HG03045 (cell line): ENCODE results near the gene POLR2A.
"Not testable (repeated sequence)": the region's sequence is repeated elsewhere in the genome, so short reads cannot be mapped to it uniquely, and the experiment has no call there.

Experiments
- ATAC-seq: cut with Tn5 transposase; IDR thresholded peaks from one replicate; pipeline ENCODE4 v1.9.1; 2021; ENCODE audit warnings: mild to moderate bottlenecking, moderate library complexity; ENCODE audit not compliant: unreplicated experiment

The POLR2A gene

GRCh38 chr17:7460850-7461660 is 23.1 kb upstream of the POLR2A start:
- ATAC-seq, result no peak

GRCh38 chr17:7462474-7463371 is 21.4 kb upstream of the POLR2A start:
- ATAC-seq, result no peak

GRCh38 chr17:7463372-7463846 is 20.8 kb upstream of the POLR2A start:
- ATAC-seq, result no peak

GRCh38 chr17:7464081-7464480 is 20.1 kb upstream of the POLR2A start:
- no peak for ATAC-seq

GRCh38 chr17:7465597-7466275 is 18.4 kb upstream of the POLR2A start:
- ATAC-seq, result no peak

- no peak for ATAC-seq
These were observed 17.9 kb upstream of the POLR2A start for GRCh38 chr17:7466318-7466638.

- no peak for ATAC-seq
These were observed 17.4 kb upstream of the POLR2A start for GRCh38 chr17:7466639-7467341.

GRCh38 chr17:7467498-7467897 is 16.7 kb upstream of the POLR2A start:
- no peak for ATAC-seq

- ATAC-seq, result no peak
These were observed 15.9 kb upstream of the POLR2A start for GRCh38 chr17:7468290-7468689.

GRCh38 chr17:7468804-7469389 is 15.3 kb upstream of the POLR2A start:
- no peak for ATAC-seq

- ATAC-seq, result not testable (repeated sequence)
These were observed 14.3 kb upstream of the POLR2A start for GRCh38 chr17:7469843-7470242.

GRCh38 chr17:7470457-7470973 is 13.7 kb upstream of the POLR2A start:
- ATAC-seq, result not testable (repeated sequence)

GRCh38 chr17:7471729-7472128 is 12.4 kb upstream of the POLR2A start:
- no peak for ATAC-seq

- not testable (repeated sequence) for ATAC-seq
These were observed 9.4 kb upstream of the POLR2A start for GRCh38 chr17:7474767-7475166.

GRCh38 chr17:7475764-7476422 is 8.3 kb upstream of the POLR2A start:
- ATAC-seq, result no peak

GRCh38 chr17:7476494-7476893 is 7.7 kb upstream of the POLR2A start:
- ATAC-seq, result no peak

GRCh38 chr17:7476951-7477350 is 7.2 kb upstream of the POLR2A start:
- ATAC-seq, result no peak

- ATAC-seq, result no peak
These were observed 6.5 kb upstream of the POLR2A start for GRCh38 chr17:7477392-7478275.
